GM12864 (cell line): ENCODE measurements around the gene DTX3L.
A peak's percentile ranks its signal among the peaks of the same experiment; 100 is the strongest.

ENCODE experiments used
- DNase-seq: peaks from one replicate; pipeline ENCODE4 v3.0.0-alpha.2; 2011; ENCODE audit warnings: low read depth
- H3K4me3 ChIP-seq: 2 replicates; pipeline ENCODE4 v1.5.1; 2011; ENCODE audit warnings: mild to moderate bottlenecking, low read depth, low read length, control low read depth
- TF ChIP-seq, protein P1 (sequence below): IDR thresholded peaks from 2 replicates; pipeline ENCODE4 v1.5.1; 2011; ENCODE audit warnings: low read depth, mild to moderate bottlenecking, moderate library complexity, low read length, control low read depth, inconsistent platforms; ENCODE audit errors: missing control alignments

The DTX3L gene

GRCh38 chr3:122598556-122598955 is 34.4 kb downstream of the DTX3L start:
- DNase-seq, result no peak
- TF ChIP-seq, protein P1, sequence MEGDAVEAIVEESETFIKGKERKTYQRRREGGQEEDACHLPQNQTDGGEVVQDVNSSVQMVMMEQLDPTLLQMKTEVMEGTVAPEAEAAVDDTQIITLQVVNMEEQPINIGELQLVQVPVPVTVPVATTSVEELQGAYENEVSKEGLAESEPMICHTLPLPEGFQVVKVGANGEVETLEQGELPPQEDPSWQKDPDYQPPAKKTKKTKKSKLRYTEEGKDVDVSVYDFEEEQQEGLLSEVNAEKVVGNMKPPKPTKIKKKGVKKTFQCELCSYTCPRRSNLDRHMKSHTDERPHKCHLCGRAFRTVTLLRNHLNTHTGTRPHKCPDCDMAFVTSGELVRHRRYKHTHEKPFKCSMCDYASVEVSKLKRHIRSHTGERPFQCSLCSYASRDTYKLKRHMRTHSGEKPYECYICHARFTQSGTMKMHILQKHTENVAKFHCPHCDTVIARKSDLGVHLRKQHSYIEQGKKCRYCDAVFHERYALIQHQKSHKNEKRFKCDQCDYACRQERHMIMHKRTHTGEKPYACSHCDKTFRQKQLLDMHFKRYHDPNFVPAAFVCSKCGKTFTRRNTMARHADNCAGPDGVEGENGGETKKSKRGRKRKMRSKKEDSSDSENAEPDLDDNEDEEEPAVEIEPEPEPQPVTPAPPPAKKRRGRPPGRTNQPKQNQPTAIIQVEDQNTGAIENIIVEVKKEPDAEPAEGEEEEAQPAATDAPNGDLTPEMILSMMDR, result no peak
- no peak overlapping the region for H3K4me3 ChIP-seq

GRCh38 chr3:122602011-122602710 is 38.0 kb downstream of the DTX3L start:
- no peak for DNase-seq
- no peak overlapping the region for H3K4me3 ChIP-seq
- TF ChIP-seq, protein P1, result no peak

GRCh38 chr3:122603056-122603455 is 38.9 kb downstream of the DTX3L start:
- TF ChIP-seq, protein P1, result no peak
- no peak for DNase-seq
- H3K4me3 ChIP-seq, result no peak overlapping the region

GRCh38 chr3:122606330-122606729 is 42.2 kb downstream of the DTX3L start:
- TF ChIP-seq, protein P1, result no peak

DNA sequence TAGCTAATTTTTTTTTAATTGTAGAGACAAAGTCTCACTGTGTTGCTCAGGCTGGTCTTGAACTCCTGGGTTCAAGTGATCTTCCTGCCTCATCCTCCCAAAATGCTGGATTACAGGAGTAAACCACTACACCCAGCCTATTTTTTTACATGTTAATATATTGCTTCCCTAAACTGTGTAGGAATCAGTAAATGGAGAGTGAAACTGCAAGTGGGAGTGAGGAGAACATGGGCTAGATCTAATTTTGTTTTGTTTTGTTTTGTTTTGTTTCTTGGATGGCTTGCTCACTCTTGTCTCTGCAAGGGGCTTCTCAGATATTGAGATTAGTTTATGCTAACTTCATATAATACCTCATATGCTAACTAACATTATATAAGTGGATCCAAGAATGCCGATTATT is 44.8 kb downstream of the DTX3L start:
- TF ChIP-seq, protein P1, result no peak
- no peak overlapping the region for H3K4me3 ChIP-seq
- DNase-seq, result no peak

More at GRCh38 chr3:122606330-122606729, 42.2 kb downstream of the DTX3L start:
- H3K4me3 ChIP-seq, result no peak overlapping the region
- DNase-seq, result no peak

DNA sequence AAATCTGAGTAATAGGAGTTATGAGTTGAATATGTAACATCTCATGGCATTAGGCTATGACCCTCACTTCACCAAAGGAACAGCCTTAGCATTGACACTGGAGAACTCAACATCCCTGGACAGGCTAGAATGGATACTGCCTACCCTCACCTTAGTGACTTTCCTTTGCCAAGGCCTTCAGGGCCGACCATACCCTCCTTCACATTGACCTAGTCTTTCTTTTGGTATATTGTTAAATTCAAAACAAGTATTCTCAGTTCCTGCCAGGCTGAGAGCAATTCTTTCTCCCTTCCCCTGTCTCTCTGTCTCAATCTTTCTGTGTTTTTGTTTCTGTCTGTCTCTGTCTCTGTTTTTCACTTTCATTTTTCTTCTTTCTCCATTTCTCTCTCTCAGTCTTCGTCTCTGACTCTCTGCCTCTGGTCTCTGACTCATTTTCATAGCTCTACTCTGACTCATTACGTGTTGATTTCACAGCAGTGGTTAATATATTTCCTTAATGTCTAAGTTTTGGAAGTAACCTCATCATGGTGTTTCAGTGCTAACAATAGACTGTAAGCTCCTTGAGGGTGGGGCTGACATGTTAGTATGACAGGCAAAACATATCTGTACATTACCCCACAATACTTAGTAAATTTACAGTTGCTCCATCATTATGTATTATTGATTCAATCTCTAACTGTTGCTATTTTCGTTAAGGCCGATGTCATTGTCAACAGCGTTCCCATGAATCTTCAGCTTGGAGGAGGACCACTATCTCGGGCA is 45.8 kb downstream of the DTX3L start:
- TF ChIP-seq, protein P1, result no peak
- no peak overlapping the region for H3K4me3 ChIP-seq
- DNase-seq, result peak; percentile 92
